HAP-1 (cell line): ENCODE data around the gene RAI1.
"Not testable (repeated sequence)": the region's sequence is repeated elsewhere in the genome, so short reads cannot be mapped to it uniquely, and the experiment has no call there.

Experiments
- DNase-seq, 2 experiments: peaks; one replicate each; pipeline ENCODE4 v3.0.0-alpha.2; 2016 to 2020; ENCODE audit warnings: low spot score in 2 of 2
- H3K27me3 ChIP-seq: fragments of 250-450 bp; sonication (Bioruptor Pico); 2 replicates; pipeline ENCODE4 v1.5.1; 2020; ENCODE audit warnings: low read depth, mild to moderate bottlenecking, moderate library complexity
- H3K36me3 ChIP-seq: fragments of 250-450 bp; sonication (Bioruptor Pico); replicated peaks from 2 replicates; pipeline ENCODE4 v1.5.1; 2020; ENCODE audit warnings: mild to moderate bottlenecking
- H3K4me1 ChIP-seq: fragments of 250-450 bp; sonication (Bioruptor Pico); 2 replicates; pipeline ENCODE4 v1.5.1; 2020; ENCODE audit warnings: mild to moderate bottlenecking
- H3K4me3 ChIP-seq: fragments of 250-450 bp; sonication (Bioruptor Pico); 2 replicates; pipeline ENCODE4 v1.5.1; 2020; ENCODE audit warnings: mild to moderate bottlenecking, moderate library complexity
- H3K9me3 ChIP-seq: fragments of 250-450 bp; sonication (Bioruptor Pico); 2 replicates; pipeline ENCODE4 v1.5.1; 2020; ENCODE audit warnings: mild to moderate bottlenecking, moderate library complexity
- in situ Hi-C: fragments of 300-500 bp; cut with MboI; formaldehyde crosslinking; loops from 3 replicates; pipeline ENCODE4 v1.14.3; 2020; ENCODE audit warnings: low sequenced_read_pairs, inconsistent platforms, mixed read lengths

RAI1 gene

DNA sequence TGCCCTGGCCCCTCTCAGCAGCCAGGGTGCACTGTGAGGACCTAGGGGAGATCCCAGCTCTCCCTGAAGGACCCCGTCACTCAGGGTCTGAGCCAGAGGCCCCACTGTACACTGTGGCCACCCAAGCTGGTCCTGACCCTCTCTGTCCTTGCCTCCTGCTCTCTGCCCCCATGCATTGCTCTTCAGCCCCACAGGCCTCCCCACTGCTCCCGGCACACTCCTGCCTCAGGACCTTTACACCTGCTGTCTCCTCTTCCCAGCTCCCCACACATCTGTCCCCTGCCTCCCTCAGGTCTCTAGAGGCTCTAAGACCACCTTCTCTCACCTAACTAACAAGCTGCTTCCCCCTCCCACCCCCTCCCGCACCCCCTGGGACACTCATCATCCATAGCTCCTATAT, 12.9 kb upstream of the RAI1 start:
- H3K27me3 ChIP-seq = no peaks in the 10 kb centered on the region
- in situ Hi-C loops = no loop called here
- H3K4me1 ChIP-seq = peaks cover 5% of the 10 kb centered on the region; the same call in 1 of the 2 replicates
- H3K4me3 ChIP-seq = no peak overlapping the region
- H3K36me3 ChIP-seq = no peaks in the 10 kb centered on the region
- DNase-seq = no peak
- H3K9me3 ChIP-seq = no peaks in the 10 kb centered on the region

DNA sequence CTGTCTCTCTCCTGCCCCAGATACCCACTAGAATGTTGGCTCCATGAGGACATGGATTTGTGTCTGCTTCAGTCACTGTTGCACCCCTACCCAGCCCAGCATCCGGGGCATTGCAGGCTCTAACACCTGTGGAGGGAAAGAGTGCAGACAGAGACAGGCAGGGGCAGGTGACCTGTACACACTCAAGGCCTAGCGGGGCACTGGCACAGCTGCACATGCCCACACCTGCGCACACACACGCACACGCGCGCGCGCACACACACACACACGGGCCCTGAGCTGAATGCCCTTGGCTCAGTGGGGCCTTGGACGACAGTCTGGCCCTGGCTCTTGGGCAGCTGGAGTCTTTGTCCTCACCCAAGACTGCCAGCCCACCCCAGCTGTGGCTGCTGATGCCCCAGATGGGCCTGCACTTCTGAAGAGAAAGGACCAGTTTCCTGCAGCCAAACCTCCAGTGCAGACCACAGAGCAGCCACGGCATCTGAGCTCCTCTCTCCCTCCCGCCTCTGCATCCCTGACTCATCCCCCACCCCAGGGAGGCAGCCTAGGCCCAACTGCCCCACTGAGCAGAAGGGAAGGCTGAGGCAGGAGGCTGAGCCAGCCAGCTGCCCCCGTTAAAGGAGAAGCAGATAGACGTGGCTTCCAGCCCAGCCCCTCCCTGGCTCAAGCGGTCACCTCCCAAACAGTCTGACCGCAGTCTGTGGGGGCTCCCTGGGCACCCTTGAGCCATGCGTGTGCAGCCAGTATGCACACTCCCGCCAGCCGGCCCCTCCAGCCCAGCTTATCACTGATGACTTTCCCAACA, 12.3 kb upstream of the RAI1 start:
- Histone ChIP-seq H3K4me1 (peaks cover 5% of the 10 kb centered on the region; the same call in 1 of the 2 replicates), H3K4me3 (no peak overlapping the region), H3K36me3 (no peaks in the 10 kb centered on the region), H3K27me3 (no peaks in the 10 kb centered on the region), H3K9me3 (no peaks in the 10 kb centered on the region)
- no peak for DNase-seq
- in situ Hi-C loops = no loop called here

- no peaks in the 10 kb centered on the region for H3K9me3 ChIP-seq
- H3K4me1 ChIP-seq = peaks cover 5% of the 10 kb centered on the region; the same call in 1 of the 2 replicates
- H3K27me3 ChIP-seq = no peaks in the 10 kb centered on the region
- H3K4me3 ChIP-seq = no peak overlapping the region
- no peaks in the 10 kb centered on the region for H3K36me3 ChIP-seq
- in situ Hi-C loops = loop anchor here (10.0 kb wide), 1 partner anchor 365 kb away; the partner anchor contains the start of genes ATPAF2 and GID4
- peak in 1 of 2 experiments; percentile 66 for DNase-seq
Measured at GRCh38 chr17:17669580-17670235, 11.6 kb upstream of the RAI1 start.

GRCh38 chr17:17670701-17671305, 10.5 kb upstream of the RAI1 start:
- Histone ChIP-seq H3K36me3 (no peaks in the 10 kb centered on the region), H3K4me1 (peaks cover 5% of the 10 kb centered on the region; the same call in 1 of the 2 replicates), H3K9me3 (no peaks in the 10 kb centered on the region), H3K4me3 (no peak overlapping the region), H3K27me3 (no peaks in the 10 kb centered on the region)
- no peak for DNase-seq
- in situ Hi-C loops = loop anchor here (10.0 kb wide), 1 partner anchor 364 kb away; the partner anchor contains the start of genes ATPAF2 and GID4

DNA sequence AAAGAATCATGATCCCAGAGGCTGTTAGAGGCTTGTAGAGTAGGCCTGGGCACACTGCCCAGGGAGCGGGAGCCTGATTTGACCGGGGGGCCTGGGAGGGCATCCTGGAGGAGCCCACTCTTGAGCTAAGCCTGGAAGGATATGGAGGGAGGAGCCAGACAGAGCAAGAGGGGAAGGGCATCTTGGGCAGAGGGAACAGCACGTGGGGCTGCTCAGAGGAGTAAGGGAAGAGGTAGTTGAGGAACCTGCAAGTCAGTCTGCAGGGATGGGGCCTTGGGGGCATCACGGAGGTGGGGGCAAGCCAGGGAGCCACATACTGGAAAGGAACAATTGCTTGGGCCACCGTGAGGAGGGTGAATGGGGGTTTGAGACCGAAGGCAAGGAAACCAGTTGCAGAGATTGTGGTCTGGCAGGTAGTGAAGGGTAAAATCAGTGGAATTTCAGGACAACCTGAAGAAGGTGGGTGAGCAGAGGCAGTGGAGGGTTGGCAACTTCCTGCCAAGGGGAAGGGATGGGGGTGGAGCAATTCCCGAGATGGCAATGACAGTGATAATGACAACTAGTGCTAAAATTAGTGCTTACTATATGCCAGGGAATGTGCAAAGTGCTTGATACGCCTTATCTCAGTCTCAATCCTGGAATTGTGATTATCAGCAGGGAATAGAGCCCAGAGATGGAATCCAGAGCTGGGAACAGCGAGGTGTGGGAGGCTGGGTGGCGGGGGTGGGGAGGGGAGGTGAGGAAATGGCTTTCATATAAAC, 9.7 kb upstream of the RAI1 start:
- in situ Hi-C loops = loop anchor here (10.0 kb wide), 1 partner anchor 363 kb away; the partner anchor contains the start of genes ATPAF2 and GID4

DNA sequence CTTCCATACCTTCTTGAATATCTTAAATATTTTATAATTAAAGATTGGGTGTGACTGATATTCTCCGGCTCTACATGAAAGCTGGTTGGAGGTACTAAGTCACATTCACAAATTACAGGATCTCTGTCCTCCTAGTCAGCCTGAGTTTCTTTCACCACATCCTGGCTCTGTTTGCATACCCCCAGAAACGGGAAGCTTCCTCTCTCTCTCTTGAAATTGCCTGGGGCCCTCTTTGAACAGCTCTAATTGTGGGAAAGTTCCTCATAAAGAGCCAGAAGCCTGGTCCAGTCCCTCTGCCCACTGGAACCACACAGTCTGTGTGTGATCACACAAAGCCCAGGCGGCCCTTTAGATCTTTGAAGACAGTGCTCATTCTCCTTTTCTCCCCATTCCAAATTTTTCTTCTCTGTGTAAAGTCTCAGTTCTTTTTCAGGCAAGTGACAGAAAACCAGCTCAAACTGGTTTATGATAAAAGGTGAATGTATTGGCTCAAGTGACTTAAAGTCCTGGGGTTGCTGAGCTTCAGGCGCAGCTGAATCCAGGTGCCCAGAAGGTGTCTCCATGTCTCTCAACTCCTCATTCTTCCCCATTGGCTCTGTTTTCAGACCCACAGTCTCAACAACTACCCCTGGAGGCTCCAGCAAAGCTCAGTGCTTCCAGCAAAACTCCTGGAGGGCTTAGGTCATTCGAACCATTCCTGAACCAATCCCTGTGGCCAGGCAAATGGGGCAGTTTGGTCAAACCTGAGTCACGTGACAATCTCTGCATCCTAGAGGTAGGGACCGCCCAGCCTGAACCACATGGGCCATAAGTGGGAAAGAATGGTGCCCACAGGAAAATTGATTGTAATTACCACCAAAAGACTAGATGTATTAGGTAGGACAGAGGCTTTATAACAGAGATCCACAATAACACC, 8.5 kb upstream of the RAI1 start:
- Histone ChIP-seq H3K4me3 (no peak overlapping the region), H3K36me3 (no peaks in the 10 kb centered on the region), H3K27me3 (no peaks in the 10 kb centered on the region), H3K9me3 (no peaks in the 10 kb centered on the region), H3K4me1 (peaks cover 8% of the 10 kb centered on the region)
- in situ Hi-C loops = loop anchor here (10.0 kb wide), 1 partner anchor 362 kb away; the partner anchor contains the start of genes ATPAF2 and GID4
- no peak for DNase-seq

More for the DNA sequence above, 9.7 kb upstream of the RAI1 start:
- Histone ChIP-seq H3K4me3 (no peak overlapping the region), H3K36me3 (no peaks in the 10 kb centered on the region), H3K4me1 (peaks cover 8% of the 10 kb centered on the region), H3K9me3 (no peaks in the 10 kb centered on the region), H3K27me3 (no peaks in the 10 kb centered on the region)
- no peak for DNase-seq

DNA sequence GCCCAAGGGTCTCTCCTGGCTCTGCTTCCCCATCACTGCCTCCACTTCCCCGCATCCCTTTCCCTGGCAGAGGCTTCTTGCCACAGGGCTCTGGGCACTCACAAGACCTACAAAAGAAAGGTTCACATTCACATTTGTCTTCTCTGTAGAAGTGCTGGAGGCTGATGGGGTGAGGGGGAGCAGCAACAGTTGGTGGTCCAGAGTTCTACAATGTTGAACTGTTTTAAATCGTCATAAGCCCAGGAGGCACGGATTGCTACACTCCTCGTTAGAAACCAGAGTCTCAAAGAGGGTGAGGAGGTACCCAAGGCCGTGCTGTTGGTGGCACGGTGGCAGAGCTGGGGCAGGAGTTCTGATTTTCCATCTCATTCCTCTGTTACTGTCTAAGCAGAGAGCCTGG, 5.8 kb upstream of the RAI1 start:
- Histone ChIP-seq H3K9me3 (no peaks in the 10 kb centered on the region), H3K4me3 (no peak overlapping the region), H3K27me3 (no peaks in the 10 kb centered on the region), H3K36me3 (no peaks in the 10 kb centered on the region), H3K4me1 (peaks cover 8% of the 10 kb centered on the region)
- no peak for DNase-seq
- in situ Hi-C loops = loop anchor here (5.0 to 10.0 kb wide), 2 partner anchors 187 to 359 kb away; partner anchors contain the start of genes ATPAF2 and GID4

DNA sequence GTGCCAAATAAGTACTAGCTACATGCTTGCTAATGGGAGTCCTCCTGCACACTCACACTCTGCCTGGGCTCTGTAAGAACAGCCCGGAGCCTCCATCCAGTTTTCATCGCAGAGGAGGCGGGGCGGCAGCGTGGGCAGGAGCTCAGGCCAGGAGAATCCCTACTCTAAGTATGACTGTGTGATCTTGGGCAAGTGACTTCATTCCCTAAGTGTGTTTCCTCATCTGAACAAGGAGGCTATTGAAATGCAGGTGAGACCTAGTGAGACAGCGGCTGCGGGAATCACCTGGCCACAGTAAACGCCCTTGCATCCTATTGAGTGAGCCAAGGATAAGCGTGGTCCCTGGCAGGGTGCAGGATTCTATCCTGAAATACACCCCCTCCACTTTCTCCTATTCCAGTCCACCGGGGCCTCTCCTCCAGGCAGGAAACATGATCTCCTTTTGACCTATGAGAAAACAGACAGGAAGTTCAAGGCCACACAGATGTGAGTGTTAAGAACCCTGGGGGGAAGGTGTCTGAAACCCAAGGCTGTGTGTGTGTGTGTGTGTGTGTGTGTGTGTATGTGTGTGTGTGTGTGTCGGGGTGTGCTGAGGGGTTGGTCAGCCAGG, 5.2 kb upstream of the RAI1 start:
- Histone ChIP-seq H3K27me3 (no peaks in the 10 kb centered on the region), H3K36me3 (no peaks in the 10 kb centered on the region; the same call in 1 of the 2 replicates), H3K9me3 (no peaks in the 10 kb centered on the region), H3K4me3 (no peak overlapping the region), H3K4me1 (peaks cover 8% of the 10 kb centered on the region)
- in situ Hi-C loops = loop anchor here (5.0 to 10.0 kb wide), 2 partner anchors 186 to 359 kb away; partner anchors contain the start of genes ATPAF2 and GID4
- no peak for DNase-seq

GRCh38 chr17:17676752-17677151, 4.5 kb upstream of the RAI1 start:
- H3K4me3 ChIP-seq = no peak overlapping the region
- in situ Hi-C loops = loop anchor here (5.0 to 10.0 kb wide), 2 partner anchors 186 to 358 kb away; partner anchors contain the start of genes ATPAF2 and GID4
- no peak for DNase-seq
- no peaks in the 10 kb centered on the region; the same call in 1 of the 2 replicates for H3K36me3 ChIP-seq
- peaks cover 8% of the 10 kb centered on the region for H3K4me1 ChIP-seq
- H3K27me3 ChIP-seq = no peaks in the 10 kb centered on the region
- H3K9me3 ChIP-seq = no peaks in the 10 kb centered on the region

DNA sequence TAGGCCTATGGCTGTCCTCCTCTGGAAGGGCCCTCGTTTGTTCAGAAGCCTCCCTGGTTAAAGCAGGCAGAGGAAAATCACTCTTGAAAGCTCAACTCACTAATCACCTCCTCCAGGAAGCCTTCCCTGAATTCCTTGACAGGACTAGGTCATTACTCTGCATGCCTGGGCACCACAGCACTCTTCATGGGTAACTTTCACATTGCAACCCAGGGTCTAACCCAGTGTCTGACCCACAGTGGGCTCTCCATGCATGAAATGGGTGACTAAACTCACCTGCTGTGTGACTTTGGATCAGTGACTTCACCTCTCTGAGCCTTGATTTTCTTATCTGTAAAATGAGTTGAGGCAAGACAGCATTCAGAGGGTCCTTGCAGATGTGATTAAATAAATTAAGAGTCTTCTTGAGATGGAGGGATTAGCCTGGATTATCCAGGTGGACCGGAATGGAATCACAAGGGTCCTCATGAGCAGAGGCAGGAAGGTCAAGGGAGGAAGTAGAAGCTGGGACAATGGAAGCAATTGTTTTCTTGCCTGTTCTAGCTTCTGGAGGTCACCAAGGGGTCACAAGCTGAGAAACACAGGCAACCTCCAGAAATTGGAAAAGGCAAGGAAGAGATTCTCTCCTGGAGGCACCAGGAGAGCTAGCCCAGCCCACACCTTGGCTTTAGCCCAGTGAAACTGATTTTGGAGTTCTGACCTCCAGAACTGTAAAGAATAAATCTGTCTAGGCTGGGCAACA, 3.8 kb upstream of the RAI1 start:
- H3K9me3 ChIP-seq = no peaks in the 10 kb centered on the region
- H3K4me1 ChIP-seq = peaks cover 8% of the 10 kb centered on the region
- H3K4me3 ChIP-seq = no peak overlapping the region
- in situ Hi-C loops = loop anchor here (5.0 to 10.0 kb wide), 2 partner anchors 185 to 357 kb away; partner anchors contain the start of genes ATPAF2 and GID4
- no peak for DNase-seq
- H3K27me3 ChIP-seq = no peaks in the 10 kb centered on the region
- H3K36me3 ChIP-seq = no peaks in the 10 kb centered on the region; the same call in 1 of the 2 replicates

GRCh38 chr17:17678063-17678699, 3.1 kb upstream of the RAI1 start:
- not testable (repeated sequence) for H3K4me1 ChIP-seq, H3K9me3 ChIP-seq, H3K27me3 ChIP-seq, DNase-seq, H3K4me3 ChIP-seq, H3K36me3 ChIP-seq
- in situ Hi-C loops = loop anchor here (5.0 to 10.0 kb wide), 2 partner anchors 184 to 357 kb away; partner anchors contain the start of genes ATPAF2 and GID4
